Activated CD4-positive, alpha-beta T cell treated with anti-CD3 and anti-CD28 coated beads, Interleukin-2, amount 50 U/mL, for 16 hours (primary cell): ENCODE data around the gene RIC8B.
A peak's percentile ranks its signal among the peaks of the same experiment; 100 is the strongest.

Source experiments
- DNase-seq: peaks from one replicate; pipeline ENCODE4 v3.0.0-alpha.2; 2020

RIC8B gene

GRCh38 chr12:106873983-106874382 lies 99.5 kb downstream of the RIC8B start:
- DNase-seq: no peak

- DNase-seq: no peak
Observed at GRCh38 chr12:106878804-106879203, 104.3 kb downstream of the RIC8B start.

GRCh38 chr12:106879612-106880011 lies 105.1 kb downstream of the RIC8B start:
- DNase-seq: no peak

- DNase-seq: no peak
Observed at GRCh38 chr12:106883426-106883825, 108.9 kb downstream of the RIC8B start.

- no peak for DNase-seq
Observed at GRCh38 chr12:106885026-106885425, 110.5 kb downstream of the RIC8B start.

- no peak for DNase-seq
Observed at GRCh38 chr12:106885541-106886249, 111.2 kb downstream of the RIC8B start.

GRCh38 chr12:106886932-106887331 lies 112.5 kb downstream of the RIC8B start:
- DNase-seq: no peak

- DNase-seq: no peak
Observed at GRCh38 chr12:106888348-106888970, 114.0 kb downstream of the RIC8B start.

- no peak for DNase-seq
Observed at GRCh38 chr12:106889326-106889725, 114.8 kb downstream of the RIC8B start.

GRCh38 chr12:106889950-106890626 lies 115.6 kb downstream of the RIC8B start:
- DNase-seq: no peak

- no peak for DNase-seq
Observed at GRCh38 chr12:106892075-106892474, 117.6 kb downstream of the RIC8B start.

- no peak for DNase-seq
Observed at GRCh38 chr12:106893451-106893850, 119.0 kb downstream of the RIC8B start.

GRCh38 chr12:106894774-106895173 lies 120.3 kb downstream of the RIC8B start:
- no peak for DNase-seq

GRCh38 chr12:106896603-106897002 lies 122.1 kb downstream of the RIC8B start:
- no peak for DNase-seq

- no peak for DNase-seq
Observed at GRCh38 chr12:106897082-106897481, 122.6 kb downstream of the RIC8B start.

- DNase-seq: no peak
Observed at GRCh38 chr12:106897981-106898901, 123.8 kb downstream of the RIC8B start.

- DNase-seq: no peak
Observed at GRCh38 chr12:106900554-106900953, 126.1 kb downstream of the RIC8B start.

GRCh38 chr12:106901276-106901675 lies 126.8 kb downstream of the RIC8B start:
- no peak for DNase-seq

- DNase-seq: no peak
Observed at GRCh38 chr12:106902053-106902452, 127.6 kb downstream of the RIC8B start.

GRCh38 chr12:106903241-106903945 lies 128.9 kb downstream of the RIC8B start:
- peak; percentile 64 for DNase-seq

GRCh38 chr12:106906715-106907114 lies 132.2 kb downstream of the RIC8B start:
- DNase-seq: no peak

GRCh38 chr12:106907411-106907810 lies 132.9 kb downstream of the RIC8B start:
- peak; percentile 14 for DNase-seq
